GM12892 (cell line): Measurements from ENCODE around the gene GFY.
"Not testable (repeated sequence)": the region's sequence is repeated elsewhere in the genome, so short reads cannot be mapped to it uniquely, and the experiment has no call there.

Experiments used
- POLR2A ChIP-seq: IDR thresholded peaks from 2 replicates; pipeline ENCODE4 v1.6.1; 2011; ENCODE audit warnings: low read depth, low read length, control low read depth
- POLR2AphosphoS5 ChIP-seq: IDR thresholded peaks from 2 replicates; pipeline ENCODE4 v1.6.1; 2011; ENCODE audit warnings: low read depth, low read length, control low read depth
- TAF1 ChIP-seq: IDR thresholded peaks from 2 replicates; pipeline ENCODE4 v1.6.1; 2011; ENCODE audit warnings: low read depth, mild to moderate bottlenecking, control low read depth, low read length, borderline replicate concordance

- not testable (repeated sequence) for TF ChIP-seq POLR2A, POLR2AphosphoS5, TAF1
Observed at GRCh38 chr19:49473501-49473867, 48.3 kb downstream of the GFY start.
